ENCODE measurements around the gene AHCTF1. TPM values are rescaled to one million over a fixed set of nuclear protein-coding genes. Genes with fewer than 3 reads are reported as not detected.
"Not testable (repeated sequence)": the region's sequence is repeated elsewhere in the genome, so short reads cannot be mapped to it uniquely, and the experiment has no call there.

The AHCTF1 gene
- total RNA-seq, 1 experiment from 2014 or later: 65.8 TPM

- intact Hi-C loops (cut with micrococcal nuclease; ENCODE audit: unreplicated experiment): no loop called here
- Histone ChIP-seq H3K4me3 (ENCODE audit: low read depth, low read length, poor library complexity, severe bottlenecking) (no peak overlapping the region), H3K9me3 (ENCODE audit: low read depth, low read length, poor library complexity, severe bottlenecking) (peaks cover 10% of the 10 kb centered on the region), H3K4me1 (ENCODE audit: insufficient read depth, low read length, poor library complexity, severe bottlenecking) (no peaks in the 10 kb centered on the region), H3K27ac (ENCODE audit: low read depth, low read length, poor library complexity, severe bottlenecking) (no peak overlapping the region), H3K27me3 (replicated peaks; ENCODE audit: insufficient read depth, low read depth, low read length, poor library complexity) (no peaks in the 10 kb centered on the region), H3K36me3 (ENCODE audit: insufficient read depth, low read length, poor library complexity, severe bottlenecking) (no peaks in the 10 kb centered on the region)
- ChIA-PET POLR2A (ENCODE audit: low non-redundant PET) (no interaction called here), CTCF (no interaction called here)
- TF ChIP-seq EZH2 (IDR thresholded peaks at IDR 0.05; ENCODE audit: borderline replicate concordance, low read depth, low read length, poor library complexity, severe bottlenecking) (no peak), CTCF (conservative IDR thresholded peaks at IDR 0.05; ENCODE audit: low read depth, low read length) (no peak)
- no TSS peak for BruUV-seq (replicated peaks)
- DNase-seq (ENCODE audit: low spot score): no peak
Observed at GRCh38 chr1:246825557-246826175, 106.1 kb downstream of the AHCTF1 start.

GRCh38 chr1:246824541-246824940 lies 107.2 kb downstream of the AHCTF1 start:
- CTCF ChIA-PET: no interaction called here
- Histone ChIP-seq H3K4me1 (ENCODE audit: insufficient read depth, low read length, poor library complexity, severe bottlenecking) (no peaks in the 10 kb centered on the region), H3K36me3 (ENCODE audit: insufficient read depth, low read length, poor library complexity, severe bottlenecking) (no peaks in the 10 kb centered on the region), H3K27me3 (replicated peaks; ENCODE audit: insufficient read depth, low read depth, low read length, poor library complexity) (no peaks in the 10 kb centered on the region), H3K27ac (ENCODE audit: low read depth, low read length, poor library complexity, severe bottlenecking) (no peak overlapping the region), H3K9me3 (ENCODE audit: low read depth, low read length, poor library complexity, severe bottlenecking) (peaks cover 9% of the 10 kb centered on the region), H3K4me3 (ENCODE audit: low read depth, low read length, poor library complexity, severe bottlenecking) (no peak overlapping the region)
- intact Hi-C loops (cut with micrococcal nuclease; ENCODE audit: unreplicated experiment): no loop called here
- POLR2A ChIA-PET (ENCODE audit: low non-redundant PET): no interaction called here
- BruUV-seq (replicated peaks): no TSS peak
- no peak for DNase-seq (ENCODE audit: low spot score)
- TF ChIP-seq EZH2 (IDR thresholded peaks at IDR 0.05; ENCODE audit: borderline replicate concordance, low read depth, low read length, poor library complexity, severe bottlenecking): no peak
- TF ChIP-seq CTCF (conservative IDR thresholded peaks at IDR 0.05; ENCODE audit: low read depth, low read length): no peak

- BruUV-seq (replicated peaks); DNase-seq (ENCODE audit: low spot score); H3K4me3 ChIP-seq (ENCODE audit: low read depth, low read length, poor library complexity, severe bottlenecking); H3K27me3 ChIP-seq (replicated peaks; ENCODE audit: insufficient read depth, low read depth, low read length, poor library complexity); H3K4me1 ChIP-seq (ENCODE audit: insufficient read depth, low read length, poor library complexity, severe bottlenecking); H3K36me3 ChIP-seq (ENCODE audit: insufficient read depth, low read length, poor library complexity, severe bottlenecking); intact Hi-C loops (cut with micrococcal nuclease; ENCODE audit: unreplicated experiment); H3K27ac ChIP-seq (ENCODE audit: low read depth, low read length, poor library complexity, severe bottlenecking); H3K9me3 ChIP-seq (ENCODE audit: low read depth, low read length, poor library complexity, severe bottlenecking); POLR2A ChIA-PET (ENCODE audit: low non-redundant PET); CTCF ChIA-PET: not testable (repeated sequence)
Observed at GRCh38 chr1:246822154-246822553, 109.6 kb downstream of the AHCTF1 start.

- POLR2A ChIA-PET (ENCODE audit: low non-redundant PET): no interaction called here
- no TSS peak for BruUV-seq (replicated peaks)
- H3K4me1 ChIP-seq (ENCODE audit: insufficient read depth, low read length, poor library complexity, severe bottlenecking): no peaks in the 10 kb centered on the region
- H3K27me3 ChIP-seq (replicated peaks; ENCODE audit: insufficient read depth, low read depth, low read length, poor library complexity): no peaks in the 10 kb centered on the region
- no peak for DNase-seq (ENCODE audit: low spot score)
- H3K4me3 ChIP-seq (ENCODE audit: low read depth, low read length, poor library complexity, severe bottlenecking): no peak overlapping the region
- H3K27ac ChIP-seq (ENCODE audit: low read depth, low read length, poor library complexity, severe bottlenecking): no peak overlapping the region
- no peak for TF ChIP-seq EZH2 (IDR thresholded peaks at IDR 0.05; ENCODE audit: borderline replicate concordance, low read depth, low read length, poor library complexity, severe bottlenecking)
- no peak for TF ChIP-seq CTCF (conservative IDR thresholded peaks at IDR 0.05; ENCODE audit: low read depth, low read length)
- H3K36me3 ChIP-seq (ENCODE audit: insufficient read depth, low read length, poor library complexity, severe bottlenecking): no peaks in the 10 kb centered on the region
- no peaks in the 10 kb centered on the region for H3K9me3 ChIP-seq (ENCODE audit: low read depth, low read length, poor library complexity, severe bottlenecking)
- CTCF ChIA-PET: no interaction called here
- intact Hi-C loops (cut with micrococcal nuclease; ENCODE audit: unreplicated experiment): no loop called here
Observed at GRCh38 chr1:246820666-246821065, 111.1 kb downstream of the AHCTF1 start.

- H3K4me1 ChIP-seq (ENCODE audit: insufficient read depth, low read length, poor library complexity, severe bottlenecking); H3K36me3 ChIP-seq (ENCODE audit: insufficient read depth, low read length, poor library complexity, severe bottlenecking); BruUV-seq (replicated peaks); H3K27me3 ChIP-seq (replicated peaks; ENCODE audit: insufficient read depth, low read depth, low read length, poor library complexity); intact Hi-C loops (cut with micrococcal nuclease; ENCODE audit: unreplicated experiment); POLR2A ChIA-PET (ENCODE audit: low non-redundant PET); H3K4me3 ChIP-seq (ENCODE audit: low read depth, low read length, poor library complexity, severe bottlenecking); H3K27ac ChIP-seq (ENCODE audit: low read depth, low read length, poor library complexity, severe bottlenecking); H3K9me3 ChIP-seq (ENCODE audit: low read depth, low read length, poor library complexity, severe bottlenecking); CTCF ChIA-PET: not testable (repeated sequence)
- DNase-seq (ENCODE audit: low spot score): peak; percentile 31
Observed at GRCh38 chr1:246817778-246818177, 114.0 kb downstream of the AHCTF1 start.

Measured in A673 (cell line).